Stimulated activated naive CD8-positive, alpha-beta T cell treated with anti-CD3 and anti-CD28 coated beads, Interleukin-15, amount 100 ng/mL, for 72 hours (primary cell): Measurements from ENCODE around the gene KRTAP5-1.
"Not testable (repeated sequence)": the region's sequence is repeated elsewhere in the genome, so short reads cannot be mapped to it uniquely, and the experiment has no call there.

ENCODE experiments used
- ATAC-seq: fragments of 150-1000 bp; cut with Tn5 transposase; 2 replicates; pipeline ENCODE4 v1.10.0; 2021; ENCODE audit warnings: mild to moderate bottlenecking, moderate library complexity
- DNase-seq, 2 donors: peaks; one replicate each; pipeline ENCODE4 v3.0.0; 2021 to 2022
- H3K27ac Mint-ChIP-seq, 2 donors: one replicate each; pipeline ENCODE4 v1.8.0; 2022; ENCODE audit warnings: mild to moderate bottlenecking in 2 of 2, mixed read lengths in 2 of 2, moderate library complexity in 2 of 2
- H3K27me3 Mint-ChIP-seq: one replicate; pipeline ENCODE4 v1.8.0; 2022; ENCODE audit warnings: mixed read lengths
- H3K4me1 Mint-ChIP-seq: one replicate; pipeline ENCODE4 v1.8.0; 2022; ENCODE audit warnings: mild to moderate bottlenecking, mixed read lengths
- H3K4me3 Mint-ChIP-seq, 2 donors: one replicate each; pipeline ENCODE4 v1.8.0; 2022; ENCODE audit warnings: mild to moderate bottlenecking in 2 of 2, mixed read lengths in 2 of 2, moderate library complexity in 1 of 2
- H3K9me3 Mint-ChIP-seq, 2 donors: one replicate each; pipeline ENCODE4 v1.8.0; 2022; ENCODE audit warnings: mixed read lengths in 2 of 2

KRTAP5-1 gene

DNA sequence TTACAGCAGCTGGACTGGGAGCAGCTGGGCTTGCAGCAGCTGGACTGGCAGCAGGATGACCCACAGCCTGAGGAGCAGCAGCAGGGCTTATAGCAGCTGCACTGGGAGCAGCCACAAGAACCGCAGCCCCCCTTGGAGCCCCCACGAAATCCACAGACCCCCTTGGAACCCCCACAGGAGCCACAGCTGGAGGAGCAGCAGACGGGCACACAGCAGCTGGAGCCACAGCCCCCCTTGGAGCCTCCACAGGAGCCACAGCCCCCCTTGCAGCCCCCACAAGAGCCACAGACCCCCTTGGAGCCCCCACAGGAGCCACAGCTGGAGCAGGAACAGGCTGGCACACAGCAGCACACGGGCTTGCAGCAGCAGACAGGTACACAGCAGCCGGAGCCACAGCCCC, 22.8 kb upstream of the KRTAP5-1 start:
- not testable (repeated sequence) for H3K4me3 Mint-ChIP-seq, H3K27ac Mint-ChIP-seq, DNase-seq, ATAC-seq, H3K9me3 Mint-ChIP-seq
- H3K4me1 Mint-ChIP-seq, result peaks cover 13% of the 10 kb centered on the region
- peaks cover 46% of the 10 kb centered on the region for H3K27me3 Mint-ChIP-seq

DNA sequence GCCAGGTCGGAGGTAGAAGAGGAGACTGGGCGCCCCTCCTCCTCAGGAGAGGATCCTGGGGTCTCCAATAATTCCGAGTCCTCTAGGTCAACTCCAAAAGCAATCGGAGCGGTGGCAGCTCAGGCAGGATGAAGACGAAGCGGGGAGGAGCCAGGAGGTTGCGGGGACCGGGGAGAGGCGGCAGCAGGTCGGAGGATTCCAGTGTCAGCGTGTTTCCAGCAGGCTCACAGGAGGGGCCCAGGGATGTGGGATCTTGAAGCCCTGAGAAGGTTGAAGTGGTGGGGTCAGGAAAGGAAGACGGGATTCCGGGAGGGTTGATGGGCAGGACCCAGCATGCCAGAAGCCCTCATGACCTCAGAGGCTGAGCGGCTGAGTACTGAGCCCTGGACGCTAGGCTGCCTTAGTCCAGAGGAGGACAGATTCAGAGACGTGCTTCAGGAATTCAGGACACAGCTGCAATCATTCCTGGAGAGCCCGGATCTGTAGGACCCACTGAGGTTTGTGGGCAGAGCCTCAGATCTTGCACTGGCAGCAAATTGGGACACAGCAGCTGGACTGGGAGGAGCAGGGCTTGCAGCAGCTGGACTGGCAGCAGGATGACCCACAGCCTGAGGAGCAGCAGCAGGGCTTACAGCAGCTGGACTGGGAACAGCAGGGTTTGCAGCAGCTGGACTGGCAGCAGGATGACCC, 22.2 kb upstream of the KRTAP5-1 start:
- DNase-seq, ATAC-seq, H3K4me3 Mint-ChIP-seq, H3K9me3 Mint-ChIP-seq: not testable (repeated sequence)
- H3K4me1 Mint-ChIP-seq, result peaks cover 13% of the 10 kb centered on the region
- H3K27ac Mint-ChIP-seq, result peak overlapping the region in 1 of 2 donors; percentile 96
- H3K27me3 Mint-ChIP-seq, result peaks cover 48% of the 10 kb centered on the region

DNA sequence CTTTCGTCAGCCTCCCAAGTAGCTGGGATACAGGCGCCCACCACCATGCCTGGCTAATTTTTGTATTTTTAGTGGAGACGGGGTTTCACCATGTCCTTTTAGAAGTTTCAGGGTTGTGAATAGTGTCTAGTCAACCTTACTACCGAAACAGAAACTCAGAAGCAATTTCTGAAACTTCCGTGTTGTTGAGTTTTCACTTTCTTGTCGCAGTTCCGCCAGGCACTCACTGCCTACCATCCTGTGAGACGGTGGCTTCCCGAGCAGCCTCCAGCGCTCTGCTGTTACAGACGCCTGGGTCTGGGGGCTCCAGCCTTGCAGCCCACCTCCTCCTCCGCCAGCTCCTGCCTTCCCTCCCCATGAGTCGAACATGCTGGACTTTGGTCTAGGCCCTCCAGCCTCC, 20.8 kb upstream of the KRTAP5-1 start:
- Mint-ChIP-seq H3K4me1 (peaks cover 13% of the 10 kb centered on the region), H3K27me3 (peaks cover 41% of the 10 kb centered on the region)
- H3K9me3 Mint-ChIP-seq, H3K27ac Mint-ChIP-seq, DNase-seq, H3K4me3 Mint-ChIP-seq: not testable (repeated sequence)
- peak; percentile 60 for ATAC-seq

DNA sequence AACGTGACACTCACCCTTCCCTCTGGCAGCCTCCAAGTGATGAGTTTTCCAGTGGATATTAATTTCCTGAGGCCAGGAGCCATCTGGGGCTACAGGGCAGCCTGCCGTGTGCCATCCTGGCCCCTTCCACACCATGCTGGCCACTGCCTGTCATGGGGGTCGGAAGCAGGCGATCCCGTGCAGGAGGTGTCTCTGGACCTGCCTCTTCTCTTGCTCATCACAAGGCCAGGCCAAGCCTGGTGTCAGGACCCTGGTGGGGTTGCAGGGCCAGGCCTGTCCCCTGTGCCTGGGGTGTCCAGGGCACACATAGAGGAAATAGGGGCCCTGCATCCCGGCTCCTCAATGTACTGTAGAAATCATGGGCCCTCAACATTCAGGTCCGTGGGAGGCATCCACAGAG, 19.6 kb upstream of the KRTAP5-1 start:
- Mint-ChIP-seq H3K9me3 (no peaks in the 10 kb centered on the region), H3K27me3 (peaks cover 40% of the 10 kb centered on the region), H3K27ac (no peak overlapping the region), H3K4me3 (no peak overlapping the region), H3K4me1 (peaks cover 13% of the 10 kb centered on the region)
- no peak for DNase-seq
- no peak for ATAC-seq

DNA sequence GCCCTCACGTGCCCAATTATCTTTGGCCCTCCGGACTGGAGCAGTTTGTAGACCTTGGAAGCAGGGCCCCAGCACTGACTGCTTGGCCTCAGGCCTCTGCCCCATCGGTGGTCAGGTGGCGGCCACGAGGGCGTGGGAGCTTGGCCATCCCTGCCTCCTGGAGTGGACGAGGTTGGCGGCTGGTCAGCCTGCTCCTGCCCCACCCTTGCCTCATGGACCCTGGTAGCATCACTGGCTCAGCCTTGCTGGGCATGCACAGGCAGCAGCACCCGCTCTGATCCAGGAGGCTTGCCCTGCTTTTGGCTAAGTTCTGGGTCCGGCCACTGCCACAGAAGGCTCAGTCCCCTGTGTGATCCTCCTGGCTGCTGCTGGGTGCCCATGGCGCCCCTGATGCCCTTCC, 19.1 kb upstream of the KRTAP5-1 start:
- no peak overlapping the region for H3K27ac Mint-ChIP-seq
- no peaks in the 10 kb centered on the region for H3K9me3 Mint-ChIP-seq
- DNase-seq (no peak), ATAC-seq (no peak)
- peaks cover 38% of the 10 kb centered on the region for H3K27me3 Mint-ChIP-seq
- no peak overlapping the region for H3K4me3 Mint-ChIP-seq
- H3K4me1 Mint-ChIP-seq, result peaks cover 13% of the 10 kb centered on the region

DNA sequence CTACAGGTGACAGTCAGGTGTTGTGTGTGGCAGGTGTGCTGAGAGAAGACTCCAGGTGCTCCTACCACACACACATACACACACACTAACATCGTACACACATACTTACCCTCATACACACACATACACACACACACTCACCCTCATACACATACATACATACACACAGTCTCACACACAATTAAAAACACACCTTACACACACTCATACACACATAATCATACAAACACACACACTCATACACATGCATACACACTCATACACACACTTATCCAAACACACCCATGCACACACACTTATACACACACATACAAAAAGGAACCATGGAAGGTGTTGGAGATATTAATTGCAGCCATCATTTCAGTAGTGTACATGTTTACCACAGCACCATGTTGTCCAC, 18.5 kb upstream of the KRTAP5-1 start:
- no peak overlapping the region for H3K4me3 Mint-ChIP-seq
- H3K9me3 Mint-ChIP-seq, result no peaks in the 10 kb centered on the region
- H3K4me1 Mint-ChIP-seq, result peaks cover 13% of the 10 kb centered on the region
- H3K27me3 Mint-ChIP-seq, result peaks cover 43% of the 10 kb centered on the region
- ATAC-seq (no peak), DNase-seq (no peak)
- no peak overlapping the region for H3K27ac Mint-ChIP-seq

DNA sequence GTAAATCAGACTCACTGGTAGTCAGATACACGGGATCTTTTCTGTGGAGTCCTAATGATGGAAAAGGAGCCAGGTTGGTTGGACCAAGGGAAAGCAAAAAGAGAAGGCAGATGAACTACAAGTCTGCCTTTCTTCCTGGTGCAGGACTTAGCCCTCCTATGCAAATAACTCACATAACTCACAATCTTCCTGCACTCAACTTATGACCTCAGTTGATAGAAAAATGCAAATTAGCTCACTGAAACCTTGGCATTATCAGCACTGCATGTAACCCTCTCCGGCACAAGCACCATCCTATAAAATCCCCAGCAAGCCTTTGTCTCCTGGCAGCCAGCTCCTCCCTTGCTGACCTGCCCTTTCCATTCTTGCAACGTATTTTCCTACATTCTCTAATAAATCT, 16.6 kb upstream of the KRTAP5-1 start:
- DNase-seq, H3K9me3 Mint-ChIP-seq, H3K27ac Mint-ChIP-seq, H3K4me3 Mint-ChIP-seq, H3K4me1 Mint-ChIP-seq, ATAC-seq: not testable (repeated sequence)
- H3K27me3 Mint-ChIP-seq, result peaks cover 51% of the 10 kb centered on the region

DNA sequence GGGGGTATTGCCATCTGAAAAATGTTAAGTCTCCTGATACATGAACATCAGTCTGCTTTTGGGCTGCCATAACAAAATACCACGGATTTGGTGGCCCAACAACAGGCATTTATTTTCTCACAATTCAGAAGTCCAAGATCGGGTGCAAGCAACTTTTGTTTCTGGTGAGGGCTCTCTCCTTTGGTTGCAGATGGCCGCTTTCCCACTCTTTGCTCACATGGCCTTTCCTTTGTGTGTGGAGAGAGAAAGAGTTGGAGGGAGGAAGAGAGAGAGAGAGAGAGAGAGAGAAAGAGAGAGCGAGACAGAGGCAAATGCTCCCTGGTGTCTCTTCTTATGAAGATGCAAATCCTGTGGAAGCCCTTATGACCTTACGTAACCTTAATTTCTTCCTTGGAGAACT, 15.5 kb upstream of the KRTAP5-1 start:
- Mint-ChIP-seq H3K27ac (no peak overlapping the region), H3K4me3 (no peak overlapping the region), H3K4me1 (peaks cover 10% of the 10 kb centered on the region), H3K9me3 (no peaks in the 10 kb centered on the region), H3K27me3 (peaks cover 53% of the 10 kb centered on the region)
- ATAC-seq (no peak), DNase-seq (no peak)

DNA sequence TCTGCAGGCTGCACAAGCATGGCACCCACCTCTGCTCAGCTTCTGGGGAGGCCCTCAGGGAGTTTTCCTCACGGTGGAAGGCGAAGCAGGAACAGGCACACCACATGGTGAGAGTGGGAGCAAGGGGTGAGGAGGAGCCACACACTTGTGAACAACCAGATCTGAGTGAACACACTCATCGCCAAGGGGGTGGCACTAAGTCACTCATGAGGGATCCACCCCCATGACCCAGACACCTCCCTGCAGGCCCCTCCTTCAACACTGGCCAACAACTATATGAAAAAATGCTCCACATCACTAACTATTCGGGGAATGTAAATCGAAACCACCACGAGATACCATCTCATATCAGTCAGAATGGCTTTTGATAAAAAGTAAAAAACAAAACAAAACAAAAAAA, 13.7 kb upstream of the KRTAP5-1 start:
- no peaks in the 10 kb centered on the region for H3K9me3 Mint-ChIP-seq
- H3K4me1 Mint-ChIP-seq, result peaks cover 15% of the 10 kb centered on the region
- ATAC-seq (no peak), DNase-seq (no peak)
- H3K4me3 Mint-ChIP-seq, result no peak overlapping the region
- peaks cover 60% of the 10 kb centered on the region for H3K27me3 Mint-ChIP-seq
- no peak overlapping the region for H3K27ac Mint-ChIP-seq

DNA sequence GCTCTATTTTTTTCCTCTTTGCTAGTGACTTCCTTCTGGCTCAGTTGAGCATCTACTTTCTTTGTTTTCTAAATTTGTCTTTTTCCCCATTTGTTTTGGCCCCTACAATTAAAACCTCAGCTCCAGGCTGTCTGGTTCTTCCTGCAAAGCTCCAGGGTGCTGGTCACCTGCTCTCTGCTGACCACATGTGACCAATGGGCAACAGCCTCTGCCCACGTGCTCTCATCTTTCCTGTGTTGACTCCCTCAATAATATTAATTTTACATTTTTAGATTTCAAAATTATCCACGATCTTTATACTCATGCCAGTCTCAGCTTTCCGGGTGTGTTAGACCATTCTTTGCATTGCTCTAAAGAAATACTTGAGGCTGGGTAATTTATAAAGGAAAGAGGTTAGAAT, 13.3 kb upstream of the KRTAP5-1 start:
- H3K9me3 Mint-ChIP-seq, H3K27ac Mint-ChIP-seq, ATAC-seq, H3K4me3 Mint-ChIP-seq, DNase-seq: not testable (repeated sequence)
- Mint-ChIP-seq H3K27me3 (peaks cover 62% of the 10 kb centered on the region), H3K4me1 (peaks cover 15% of the 10 kb centered on the region)

DNA sequence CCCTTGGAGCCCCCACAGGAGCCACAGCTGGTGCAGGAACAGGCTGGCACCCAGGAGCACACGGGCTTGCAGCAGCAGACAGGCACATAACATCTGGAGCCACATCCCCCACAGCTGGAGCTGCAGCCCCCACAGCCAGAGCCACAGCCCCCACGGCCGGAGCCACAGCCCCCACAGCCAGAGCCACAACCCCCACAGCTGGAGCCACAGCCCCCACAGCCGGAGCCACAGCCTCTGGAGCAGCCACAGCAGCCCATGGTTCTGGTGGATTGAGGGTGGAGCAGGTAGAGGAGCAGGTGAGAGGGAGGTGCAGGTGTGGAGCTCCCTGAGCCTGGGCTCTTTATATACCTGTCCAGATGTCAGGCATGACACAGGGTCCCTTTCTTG, 12.9 kb upstream of the KRTAP5-1 start, which contains the start of gene KRTAP5-2:
TSS of gene KRTAP5-2 (minus strand) at position 301 of the 387 bp plus-strand sequence. CDS start at position 257, 44 bp downstream.
- no peak within 1 kb of the TSS for H3K4me3 Mint-ChIP-seq
- H3K9me3 Mint-ChIP-seq, result no peaks in the 10 kb centered on the region
- ATAC-seq (no peak), DNase-seq (no peak)
- peaks cover 62% of the 10 kb centered on the region for H3K27me3 Mint-ChIP-seq
- H3K4me1 Mint-ChIP-seq, result peaks cover 15% of the 10 kb centered on the region
- no peak within 1 kb of the TSS for H3K27ac Mint-ChIP-seq

DNA sequence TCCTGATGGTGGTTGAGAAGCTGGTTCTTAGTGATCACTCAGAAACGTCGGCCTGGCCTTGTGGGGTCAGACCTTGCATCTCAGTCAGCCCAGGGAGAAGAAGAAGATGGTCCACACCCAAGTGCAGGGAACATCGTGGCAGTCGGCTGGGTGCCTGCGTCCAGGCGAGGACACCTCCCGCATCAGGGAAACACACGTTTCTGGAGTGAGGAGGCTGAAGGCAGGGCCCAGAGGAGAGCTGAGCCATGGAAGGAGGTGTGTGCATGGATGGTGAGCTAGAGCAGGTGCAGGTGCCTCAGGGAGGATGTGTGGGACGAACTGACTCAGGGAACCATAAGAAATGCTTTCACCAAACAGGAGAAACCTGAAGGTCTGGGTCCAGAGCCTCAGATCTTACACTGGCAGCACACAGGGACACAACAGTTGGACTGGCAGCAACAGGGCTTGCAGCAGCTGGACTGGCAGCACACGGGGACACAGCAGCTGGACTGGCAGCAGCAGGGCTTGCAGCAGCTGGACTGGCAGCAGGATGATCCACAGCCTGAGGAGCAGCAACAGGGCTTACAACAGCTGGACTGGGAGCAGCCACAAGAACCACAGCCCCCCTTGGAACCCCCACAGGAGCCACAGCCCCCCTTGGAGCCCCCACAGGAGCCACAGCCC, 12.4 kb upstream of the KRTAP5-1 start:
- Mint-ChIP-seq H3K4me3 (no peak overlapping the region), H3K4me1 (peaks cover 15% of the 10 kb centered on the region), H3K27me3 (peaks cover 65% of the 10 kb centered on the region), H3K9me3 (no peaks in the 10 kb centered on the region), H3K27ac (no peak overlapping the region)
- no peak for DNase-seq
- ATAC-seq, result no peak

DNA sequence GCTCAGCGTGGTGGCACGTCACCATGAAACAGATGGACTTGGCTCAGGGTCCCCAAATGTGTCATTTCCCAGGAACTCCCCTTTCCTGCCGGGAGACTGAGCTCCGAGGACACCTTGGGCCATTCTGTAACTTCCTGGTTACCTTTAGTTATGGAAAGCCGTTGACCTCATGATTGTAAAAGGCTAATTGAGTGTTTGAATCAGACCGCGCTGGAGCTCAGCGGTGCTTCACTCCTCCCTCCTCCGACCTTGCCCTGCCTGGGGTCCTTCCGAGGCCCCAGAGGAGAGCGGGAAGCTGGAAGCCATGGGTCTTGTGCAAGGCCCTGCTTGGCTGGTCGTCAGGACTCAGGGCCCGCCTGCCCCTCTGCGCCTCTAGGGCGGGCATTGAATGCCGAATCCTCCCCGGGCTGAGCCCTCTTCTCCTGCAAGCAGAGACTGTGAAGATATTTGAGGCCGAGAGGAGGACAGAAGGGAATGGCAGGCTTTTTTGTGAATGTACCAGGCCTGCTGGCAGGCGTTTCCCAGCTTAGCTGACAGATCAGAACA, 11.6 kb upstream of the KRTAP5-1 start:
- not testable (repeated sequence) for H3K9me3 Mint-ChIP-seq, DNase-seq, ATAC-seq, H3K4me3 Mint-ChIP-seq
- Mint-ChIP-seq H3K27me3 (peaks cover 67% of the 10 kb centered on the region), H3K4me1 (peaks cover 15% of the 10 kb centered on the region), H3K27ac (peak overlapping the region in 1 of 2 donors; percentile 65)

DNA sequence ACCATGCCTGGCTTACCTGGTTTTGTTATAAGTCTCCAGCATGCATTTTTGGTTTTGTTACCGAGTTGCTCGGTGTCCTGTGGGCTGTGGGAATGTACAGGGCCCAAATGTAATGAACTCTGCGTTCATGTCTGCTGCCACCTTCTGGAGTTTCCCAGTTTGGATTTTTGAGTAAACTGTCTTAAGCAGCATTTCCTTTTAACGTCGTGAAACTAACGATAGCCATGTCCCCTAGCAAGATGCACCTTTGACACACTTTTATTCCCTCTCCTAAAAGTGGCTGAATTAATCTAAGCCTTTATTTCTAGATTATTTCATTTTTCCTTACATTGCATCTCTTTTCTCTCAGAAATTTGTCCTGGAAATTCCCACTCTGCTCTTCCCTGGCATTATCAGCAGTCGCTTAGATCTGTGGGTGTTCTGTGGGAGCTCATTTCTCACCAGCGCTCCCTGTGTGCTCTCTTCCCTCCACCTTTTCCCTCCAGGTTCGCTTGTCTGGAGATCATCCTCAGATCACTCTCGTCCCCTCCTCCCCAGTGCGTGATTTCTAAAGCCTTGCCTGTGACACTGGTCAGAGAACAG, 11.0 kb upstream of the KRTAP5-1 start:
- ATAC-seq, H3K4me3 Mint-ChIP-seq, H3K9me3 Mint-ChIP-seq, DNase-seq, H3K27ac Mint-ChIP-seq: not testable (repeated sequence)
- Mint-ChIP-seq H3K27me3 (peaks cover 67% of the 10 kb centered on the region), H3K4me1 (peaks cover 15% of the 10 kb centered on the region)

DNA sequence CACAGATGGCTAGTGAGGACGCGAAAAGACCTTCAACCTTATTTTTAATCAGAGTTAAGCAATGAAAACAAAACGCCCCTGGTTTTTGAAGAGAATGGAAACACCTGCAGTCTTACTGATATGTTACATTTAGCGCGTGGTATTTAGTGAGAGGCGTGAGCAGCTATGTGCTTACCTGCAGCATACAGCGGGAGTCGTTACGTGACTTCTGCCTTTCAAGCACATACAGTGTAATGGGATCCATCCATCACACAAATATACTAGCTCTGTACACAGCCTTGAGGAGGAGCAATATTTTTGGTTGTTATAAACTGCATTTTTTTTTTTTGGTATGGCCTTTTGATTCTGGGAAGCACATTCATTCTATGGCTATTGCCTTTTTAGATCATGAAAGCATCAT, 7.5 kb upstream of the KRTAP5-1 start:
- ATAC-seq (no peak), DNase-seq (no peak)
- no peak overlapping the region for H3K27ac Mint-ChIP-seq
- H3K9me3 Mint-ChIP-seq, result peaks cover 5 to 7% of the 10 kb centered on the region in 2 donors
- H3K4me3 Mint-ChIP-seq, result no peak overlapping the region
- peaks cover 28% of the 10 kb centered on the region for H3K4me1 Mint-ChIP-seq
- H3K27me3 Mint-ChIP-seq, result peaks cover 57% of the 10 kb centered on the region

DNA sequence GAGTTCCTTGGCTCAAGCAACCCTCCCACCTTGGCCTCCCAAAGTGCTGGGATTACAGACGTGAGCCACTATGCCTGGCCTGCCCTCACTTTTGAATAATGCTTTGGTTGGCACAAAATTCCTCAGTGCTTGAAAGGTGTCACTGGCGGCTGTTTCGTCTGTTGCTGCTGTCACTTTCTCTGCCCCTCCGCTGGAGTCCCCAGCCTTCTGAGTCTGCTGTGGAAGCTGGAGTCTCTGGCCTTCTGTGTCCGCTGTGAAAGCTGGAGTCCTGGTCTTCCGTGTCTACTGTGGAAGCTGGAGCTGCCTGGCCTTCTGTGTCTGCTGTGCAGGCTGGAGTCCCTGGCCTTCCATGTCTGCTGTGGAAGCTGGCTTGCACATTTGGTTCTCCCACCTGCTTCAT, 4.9 kb upstream of the KRTAP5-1 start:
- no peak for ATAC-seq
- H3K4me1 Mint-ChIP-seq, result peaks cover 18% of the 10 kb centered on the region
- peak overlapping the region in 1 of 2 donors; percentile 78 for H3K27ac Mint-ChIP-seq
- H3K9me3 Mint-ChIP-seq, result peaks cover 5 to 7% of the 10 kb centered on the region in 2 donors
- H3K4me3 Mint-ChIP-seq, result no peak overlapping the region
- H3K27me3 Mint-ChIP-seq, result peaks cover 54% of the 10 kb centered on the region
- no peak for DNase-seq
